Measurements from ENCODE around the gene NXN.

- TF ChIP-seq CTCF (IDR thresholded peaks at IDR 0.05) (no peak), POLR2A (IDR thresholded peaks at IDR 0.05) (no peak), POLR2AphosphoS5 (IDR thresholded peaks at IDR 0.05; ENCODE audit: insufficient read depth in 1 of 2, low read depth in 1 of 2) (no peak)
Observed at GRCh38 chr17:767076-767475, 212.5 kb downstream of the NXN start.
